ENCODE results near the gene CYP4F3. TPM values are rescaled to one million over a fixed set of nuclear protein-coding genes. Genes with fewer than 3 reads are reported as not detected.

CYP4F3 gene
- total and polyA plus RNA-seq, 2 of the 13 experiments (the other 11 are each of a cell fraction or from before 2014, with no cell fraction given), result 17.8 to 22.8 TPM

GRCh38 chr19:15640294-15640903 lies at the start of gene CYP4F3 (continued):
- TF ChIP-seq ZBTB26 (CRISPR knock-in tag; IDR thresholded peaks at IDR 0.05; ENCODE audit: borderline replicate concordance) (no peak), PAF1 (CRISPR knock-in tag; IDR thresholded peaks at IDR 0.05) (no peak), NFAT5 (CRISPR knock-in tag; IDR thresholded peaks at IDR 0.05) (no peak), HOXA5 (CRISPR knock-in tag; IDR thresholded peaks at IDR 0.05) (no peak), U2AF1 (optimal IDR thresholded peaks at IDR 0.05; ENCODE audit: low read depth, low read length) (no peak), ATF7-NPFF (CRISPR knock-in tag; IDR thresholded peaks at IDR 0.05; ENCODE audit: low read depth) (no peak), PRDM4 (CRISPR knock-in tag; IDR thresholded peaks at IDR 0.05; ENCODE audit: borderline replicate concordance) (no peak), MIXL1 (CRISPR knock-in tag; IDR thresholded peaks at IDR 0.05) (no peak), ZNF33A (CRISPR knock-in tag; IDR thresholded peaks at IDR 0.05; ENCODE audit: borderline replicate concordance) (no peak), TERF1 (CRISPR knock-in tag; IDR thresholded peaks at IDR 0.05) (no peak), ZNF232 (CRISPR knock-in tag; IDR thresholded peaks at IDR 0.05; ENCODE audit: borderline replicate concordance) (peak; percentile 13; the same call in 1 of the 2 replicates), ZNF691 (CRISPR knock-in tag; IDR thresholded peaks at IDR 0.05; ENCODE audit: borderline replicate concordance, low read depth) (no peak; the same call in 1 of the 2 replicates), RXRB (CRISPR knock-in tag; IDR thresholded peaks at IDR 0.05; ENCODE audit: borderline replicate concordance) (no peak)
- TF ChIP-seq, protein P1, sequence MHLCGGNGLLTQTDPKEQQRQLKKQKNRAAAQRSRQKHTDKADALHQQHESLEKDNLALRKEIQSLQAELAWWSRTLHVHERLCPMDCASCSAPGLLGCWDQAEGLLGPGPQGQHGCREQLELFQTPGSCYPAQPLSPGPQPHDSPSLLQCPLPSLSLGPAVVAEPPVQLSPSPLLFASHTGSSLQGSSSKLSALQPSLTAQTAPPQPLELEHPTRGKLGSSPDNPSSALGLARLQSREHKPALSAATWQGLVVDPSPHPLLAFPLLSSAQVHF (CRISPR knock-in tag; IDR thresholded peaks at IDR 0.05), result no peak
- TF ChIP-seq, protein P2, sequence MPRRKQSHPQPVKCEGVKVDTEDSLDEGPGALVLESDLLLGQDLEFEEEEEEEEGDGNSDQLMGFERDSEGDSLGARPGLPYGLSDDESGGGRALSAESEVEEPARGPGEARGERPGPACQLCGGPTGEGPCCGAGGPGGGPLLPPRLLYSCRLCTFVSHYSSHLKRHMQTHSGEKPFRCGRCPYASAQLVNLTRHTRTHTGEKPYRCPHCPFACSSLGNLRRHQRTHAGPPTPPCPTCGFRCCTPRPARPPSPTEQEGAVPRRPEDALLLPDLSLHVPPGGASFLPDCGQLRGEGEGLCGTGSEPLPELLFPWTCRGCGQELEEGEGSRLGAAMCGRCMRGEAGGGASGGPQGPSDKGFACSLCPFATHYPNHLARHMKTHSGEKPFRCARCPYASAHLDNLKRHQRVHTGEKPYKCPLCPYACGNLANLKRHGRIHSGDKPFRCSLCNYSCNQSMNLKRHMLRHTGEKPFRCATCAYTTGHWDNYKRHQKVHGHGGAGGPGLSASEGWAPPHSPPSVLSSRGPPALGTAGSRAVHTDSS (CRISPR knock-in tag; conservative IDR thresholded peaks at IDR 0.05), result no peak

Measured in HepG2 (cell line).